Hepatocyte (in vitro differentiated cells): ENCODE measurements around the gene DAAM1.

Experiments used
- EZH2 ChIP-seq: fragments of 200-600 bp; sonication (generic); IDR thresholded peaks from 2 replicates; pipeline ENCODE4 v1.6.1; 2016; ENCODE audit warnings: antibody characterized with exemption, mild to moderate bottlenecking, borderline replicate concordance
- EZH2phosphoT487 ChIP-seq: fragments of 200-600 bp; sonication (generic); IDR thresholded peaks from one replicate; pipeline ENCODE4 v1.6.1; 2018; ENCODE audit warnings: antibody characterized with exemption, mild to moderate bottlenecking, low read depth, moderate library complexity; ENCODE audit not compliant: unreplicated experiment, severe bottlenecking
- TF ChIP-seq, protein P1 (sequence below): fragments of 200-600 bp; sonication (generic); IDR thresholded peaks from 2 replicates; pipeline ENCODE4 v1.5.1; 2016; ENCODE audit warnings: antibody characterized with exemption, mild to moderate bottlenecking; ENCODE audit not compliant: poor library complexity

DNA sequence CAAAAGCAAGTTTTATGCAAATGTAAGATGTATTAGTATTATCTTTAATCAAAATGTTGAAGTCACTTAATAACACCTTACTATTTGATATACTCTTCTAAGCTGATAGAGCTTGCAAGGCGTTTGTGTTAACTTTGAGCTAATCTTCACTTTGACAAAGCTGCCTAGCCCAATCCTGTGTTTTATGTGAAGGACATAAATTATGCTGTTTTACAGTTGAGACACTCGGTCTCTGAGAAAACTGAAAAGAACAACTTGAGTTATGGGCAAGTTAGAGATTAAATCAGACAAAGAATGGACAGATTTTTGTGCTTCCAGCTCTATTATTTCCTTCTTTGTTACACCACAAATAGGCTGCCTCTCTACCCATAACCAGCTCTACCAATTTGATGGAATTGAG, 42.0 kb upstream of the DAAM1 start:
- TF ChIP-seq, protein P1, sequence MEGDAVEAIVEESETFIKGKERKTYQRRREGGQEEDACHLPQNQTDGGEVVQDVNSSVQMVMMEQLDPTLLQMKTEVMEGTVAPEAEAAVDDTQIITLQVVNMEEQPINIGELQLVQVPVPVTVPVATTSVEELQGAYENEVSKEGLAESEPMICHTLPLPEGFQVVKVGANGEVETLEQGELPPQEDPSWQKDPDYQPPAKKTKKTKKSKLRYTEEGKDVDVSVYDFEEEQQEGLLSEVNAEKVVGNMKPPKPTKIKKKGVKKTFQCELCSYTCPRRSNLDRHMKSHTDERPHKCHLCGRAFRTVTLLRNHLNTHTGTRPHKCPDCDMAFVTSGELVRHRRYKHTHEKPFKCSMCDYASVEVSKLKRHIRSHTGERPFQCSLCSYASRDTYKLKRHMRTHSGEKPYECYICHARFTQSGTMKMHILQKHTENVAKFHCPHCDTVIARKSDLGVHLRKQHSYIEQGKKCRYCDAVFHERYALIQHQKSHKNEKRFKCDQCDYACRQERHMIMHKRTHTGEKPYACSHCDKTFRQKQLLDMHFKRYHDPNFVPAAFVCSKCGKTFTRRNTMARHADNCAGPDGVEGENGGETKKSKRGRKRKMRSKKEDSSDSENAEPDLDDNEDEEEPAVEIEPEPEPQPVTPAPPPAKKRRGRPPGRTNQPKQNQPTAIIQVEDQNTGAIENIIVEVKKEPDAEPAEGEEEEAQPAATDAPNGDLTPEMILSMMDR: no peak
- no peak for TF ChIP-seq EZH2
- no peak for TF ChIP-seq EZH2phosphoT487
